A549 (cell line): ENCODE measurements around the gene ZNF264. TPM values are rescaled to one million over a fixed set of nuclear protein-coding genes. Genes with fewer than 3 reads are reported as not detected.

ENCODE experiments used
- ATAC-seq, 2 experiments: fragments of 200-7000 bp in 1 of 2; fragments of >200 bp in 1 of 2; cut with Nextera tagmentation in 1 of 2; cut with Tn5 transposase in 1 of 2; 3 replicates each; pipeline versions ENCODE4 v1.8.0 to v1.9.1; 2018 to 2020; ENCODE audit warnings: mild to moderate bottlenecking in 1 of 2, moderate library complexity in 1 of 2
- CTCF ChIA-PET: fragments of 300-600 bp; sonication (Branson Sonifier 250); formaldehyde crosslinking; extraction: SDS; loops from one replicate; lab custom pipeline; 2021; ENCODE audit warnings: antibody characterized with exemption, inconsistent platforms; lab: Yijun Ruan, JAX
- POLR2A ChIA-PET: fragments of 350-600 bp; formaldehyde crosslinking; extraction: SDS; loops from one replicate; lab custom pipeline; 2021; ENCODE audit warnings: antibody characterized with exemption, inconsistent platforms; lab: Yijun Ruan, JAX
- DNase-seq, 2 experiments: peaks; one replicate each; pipeline versions ENCODE4 v3.0.0 to v3.0.0-alpha.2; 2011 to 2016; ENCODE audit warnings: low read depth in 1 of 2, low spot score in 1 of 2
- FAIRE-seq: peaks from 2 replicates; lab custom pipeline; 2011; peaks lifted over from hg19 to GRCh38; lab: Jason Lieb, UNC
- H3K27ac ChIP-seq, 2 experiments: fragments of >200 bp; sonication (Bioruptor Twin); formaldehyde crosslinking; 3 replicates each; pipeline ENCODE4 v1.5.1; 2016 to 2017
- H3K4me1 ChIP-seq: fragments of >200 bp; sonication (Bioruptor Twin); formaldehyde crosslinking; 3 replicates; pipeline ENCODE4 v1.6.1; 2016
- H3K4me2 ChIP-seq: fragments of >200 bp; sonication (Bioruptor Twin); formaldehyde crosslinking; 3 replicates; pipeline ENCODE4 v1.6.1; 2016
- H3K4me3 ChIP-seq: fragments of >200 bp; sonication (Bioruptor Twin); formaldehyde crosslinking; 3 replicates; pipeline ENCODE4 v1.5.1; 2016
- H3K9me3 ChIP-seq: fragments of >200 bp; sonication (Bioruptor Twin); formaldehyde crosslinking; 3 replicates; pipeline ENCODE4 v1.6.1; 2016
- ATOH8 ChIP-seq: fragments of 250-450 bp; sonication (Bioruptor Pico); IDR thresholded peaks from 2 replicates; pipeline ENCODE4 v1.5.0; 2020; ENCODE audit warnings: low read depth, mild to moderate bottlenecking, moderate library complexity
- BCL3 ChIP-seq: fragments of >200 bp; sonication (Bioruptor Twin); formaldehyde crosslinking; IDR thresholded peaks from 3 replicates; pipeline ENCODE4 v1.6.1; 2016
- CEBPB ChIP-seq, 2 experiments: fragments of >200 bp in 1 of 2; sonication (Bioruptor Twin) in 1 of 2; formaldehyde crosslinking in 1 of 2; IDR thresholded peaks; 2 replicates each; pipeline ENCODE4 v1.6.1; 2012 to 2016
- CHD4 ChIP-seq: fragments of 200-600 bp; sonication (generic); IDR thresholded peaks from 2 replicates; pipeline ENCODE4 v1.6.1; 2016; ENCODE audit warnings: antibody characterized with exemption, mild to moderate bottlenecking, borderline replicate concordance
- CTCF ChIP-seq: fragments of >200 bp; sonication (Bioruptor Twin); formaldehyde crosslinking; IDR thresholded peaks from 3 replicates; pipeline ENCODE4 v1.5.1; 2016
- E2F6 ChIP-seq: IDR thresholded peaks from 2 replicates; pipeline ENCODE4 v1.6.1; 2012; ENCODE audit warnings: low read depth, borderline replicate concordance
- ELK1 ChIP-seq: fragments of 150-350 bp; IDR thresholded peaks from 2 replicates; pipeline ENCODE4 v1.6.1; 2014; ENCODE audit warnings: low read depth, mild to moderate bottlenecking, low read length
- ESRRA ChIP-seq: fragments of 150-350 bp; IDR thresholded peaks from 2 replicates; pipeline ENCODE4 v1.6.1; 2014; ENCODE audit warnings: mild to moderate bottlenecking, low read length, borderline replicate concordance
- FOSL2 ChIP-seq, 2 experiments: fragments of 450-650 bp in 1 of 2; fragments of >200 bp in 1 of 2; sonication (Bioruptor Twin) in 1 of 2; formaldehyde crosslinking; IDR thresholded peaks; 2 replicates each; pipeline versions ENCODE4 v1.5.0 to v1.6.1; 2016 to 2020; ENCODE audit warnings: mild to moderate bottlenecking in 1 of 2, moderate library complexity in 1 of 2
- FOXS1 ChIP-seq: fragments of 250-450 bp; sonication (Bioruptor Pico); IDR thresholded peaks from 2 replicates; pipeline ENCODE4 v1.5.0; 2020; ENCODE audit warnings: mild to moderate bottlenecking, moderate library complexity
- GATA3 ChIP-seq: IDR thresholded peaks from 2 replicates; pipeline ENCODE4 v1.6.1; 2012; ENCODE audit warnings: borderline replicate concordance
- HES2 ChIP-seq: fragments of >200 bp; sonication (Bioruptor Twin); formaldehyde crosslinking; IDR thresholded peaks from 2 replicates; pipeline ENCODE4 v1.6.1; 2016
- HMGXB4 ChIP-seq: fragments of 250-450 bp; sonication (Bioruptor Pico); IDR thresholded peaks from 2 replicates; pipeline ENCODE4 v1.5.0; 2021; ENCODE audit warnings: mild to moderate bottlenecking, moderate library complexity, borderline replicate concordance
- HOXB13 ChIP-seq: fragments of 250-450 bp; sonication (Bioruptor Pico); IDR thresholded peaks from 2 replicates; pipeline ENCODE4 v1.5.0; 2020; ENCODE audit warnings: low read depth, mild to moderate bottlenecking, moderate library complexity
- HOXB5 ChIP-seq: fragments of 250-450 bp; sonication (Bioruptor Pico); IDR thresholded peaks from 2 replicates; pipeline ENCODE4 v1.5.0; 2020; ENCODE audit warnings: mild to moderate bottlenecking, moderate library complexity
- KDM1A ChIP-seq: fragments of 200-600 bp; sonication (generic); IDR thresholded peaks from 2 replicates; pipeline ENCODE4 v1.6.1; 2016; ENCODE audit warnings: low read depth, mild to moderate bottlenecking
- KDM5A ChIP-seq: fragments of 200-600 bp; sonication (generic); IDR thresholded peaks from 2 replicates; pipeline ENCODE4 v1.6.1; 2016; ENCODE audit warnings: antibody characterized with exemption, mild to moderate bottlenecking
- MAFK ChIP-seq: fragments of 450-650 bp; IDR thresholded peaks from 2 replicates; pipeline ENCODE4 v1.6.1; 2014; ENCODE audit not compliant: partially characterized antibody
- MAX ChIP-seq: IDR thresholded peaks from 2 replicates; pipeline ENCODE4 v1.6.1; 2012
- MAZ ChIP-seq: fragments of 150-350 bp; IDR thresholded peaks from 2 replicates; pipeline ENCODE4 v1.6.1; 2014; ENCODE audit warnings: antibody characterized with exemption, low read depth, low read length, borderline replicate concordance
- NR3C1 ChIP-seq: fragments of >200 bp; sonication (Bioruptor Twin); formaldehyde crosslinking; IDR thresholded peaks from 3 replicates; pipeline ENCODE4 v1.6.1; 2017
- POLR2A ChIP-seq: IDR thresholded peaks from 2 replicates; pipeline ENCODE4 v1.6.1; 2012; ENCODE audit warnings: mild to moderate bottlenecking, low read length
- POLR2AphosphoS2 ChIP-seq: conservative IDR thresholded peaks from 2 replicates; pipeline ENCODE4 v1.6.1; 2012; ENCODE audit warnings: low read length, improper control_type of control experiment, inconsistent platforms
- RNF2 ChIP-seq: fragments of 200-600 bp; sonication (generic); IDR thresholded peaks from 2 replicates; pipeline ENCODE4 v1.6.1; 2016; ENCODE audit warnings: low read depth, mild to moderate bottlenecking, antibody characterized with exemption, moderate library complexity, borderline replicate concordance
- TFCP2L1 ChIP-seq: fragments of 250-450 bp; sonication (Bioruptor Pico); IDR thresholded peaks from 2 replicates; pipeline ENCODE4 v1.5.0; 2021; ENCODE audit warnings: mild to moderate bottlenecking
- USF2 ChIP-seq: fragments of 450-650 bp; IDR thresholded peaks from 2 replicates; pipeline ENCODE4 v1.6.1; 2014; ENCODE audit warnings: antibody characterized with exemption
- ZC3H11A ChIP-seq: fragments of 450-650 bp; IDR thresholded peaks from 2 replicates; pipeline ENCODE4 v1.6.1; 2014; ENCODE audit warnings: antibody characterized with exemption, mild to moderate bottlenecking
- ZNF302 ChIP-seq: fragments of 250-450 bp; sonication (Bioruptor Pico); IDR thresholded peaks from 2 replicates; pipeline ENCODE4 v1.9.0; 2021; ENCODE audit warnings: inconsistent platforms, mild to moderate bottlenecking, moderate library complexity
- WGBS: methylation state at CpG from one replicate; pipeline ENCODE4 v1.1.6; 2017; ENCODE audit errors: missing lambda C conversion rate; 5-methylcytosine and 5-hydroxymethylcytosine counted together
- polyA plus RNA-seq, 4 experiments: library from polyadenylated mRNA; depleted of rRNA in 3 of 4; stranded (reverse); fragments of >200 nt; fragmentation: RNase III in 1 of 4; extraction: RNeasy Plus Mini Kit Qiagen cat#74134 plus additional on column Dnase treatment in 1 of 4; gene quantifications; 2 replicates in 3 of 4; 3 replicates in 1 of 4; pipeline ENCODE4 v1.2.3, GENCODE V29; 2011 to 2017

ZNF264 gene
- polyA plus RNA-seq, 2 of the 4 experiments (the other 2 are of a cell fraction): 3.4 to 9.1 TPM

GRCh38 chr19:57141699-57142098 is 49.6 kb upstream of the ZNF264 start:
- ATAC-seq (no peak), DNase-seq (no peak), FAIRE-seq (no peak)
- Histone ChIP-seq H3K4me2 (no peak overlapping the region), H3K4me3 (no peak overlapping the region), H3K9me3 (peaks cover 57% of the 10 kb centered on the region), H3K4me1 (no peaks in the 10 kb centered on the region), H3K27ac (no peak overlapping the region)
- POLR2A ChIA-PET: no interaction called here
- WGBS: 54% methylated on average over 4 of the region's 4 CpGs
- TF ChIP-seq CTCF: no peak
- TF ChIP-seq CEBPB (IDR thresholded peaks at IDR 0.05): no peak
- no peak for TF ChIP-seq HMGXB4 (CRISPR knock-in tag)
- no peak for TF ChIP-seq BCL3
- TF ChIP-seq MAZ: no peak
- TF ChIP-seq ZNF302 (CRISPR knock-in tag): no peak
- TF ChIP-seq MAX: no peak
- TF ChIP-seq POLR2AphosphoS2: no peak
- no peak for TF ChIP-seq NR3C1
- no peak for TF ChIP-seq KDM5A
- no peak for TF ChIP-seq MAFK
- no peak for TF ChIP-seq GATA3
- no peak for TF ChIP-seq FOXS1 (CRISPR knock-in tag)
- TF ChIP-seq E2F6: no peak
- TF ChIP-seq ESRRA: no peak
- no peak for TF ChIP-seq HOXB13 (CRISPR knock-in tag)
- no peak for TF ChIP-seq FOSL2 (IDR thresholded peaks at IDR 0.05)
- TF ChIP-seq FOSL2 (CRISPR knock-in tag; IDR thresholded peaks at IDR 0.05): no peak
- no peak for TF ChIP-seq ATOH8 (CRISPR knock-in tag)
- no peak for TF ChIP-seq KDM1A
- CTCF ChIA-PET: no interaction called here

- ChIA-PET POLR2A (no interaction called here), CTCF (interaction anchor here (1.3 kb wide), 1 partner anchor 10 kb away, joined by 3 read pairs; no protein-coding TSS in a partner anchor)
- H3K4me1 ChIP-seq: no peaks in the 10 kb centered on the region
- FAIRE-seq (peak; percentile 74), ATAC-seq (no peak), DNase-seq (no peak)
- peaks cover 64% of the 10 kb centered on the region for H3K9me3 ChIP-seq
- no peak overlapping the region for H3K4me2 ChIP-seq
- 41% methylated on average over 5 of the region's 5 CpGs for WGBS
- no peak overlapping the region for H3K4me3 ChIP-seq
- no peak overlapping the region for H3K27ac ChIP-seq
- no peak for TF ChIP-seq ELK1
- TF ChIP-seq TFCP2L1: no peak
- no peak for TF ChIP-seq ZNF302 (CRISPR knock-in tag)
- TF ChIP-seq ATOH8 (CRISPR knock-in tag): no peak
- TF ChIP-seq HES2: no peak
- no peak for TF ChIP-seq HOXB5 (CRISPR knock-in tag)
- no peak for TF ChIP-seq RNF2
- no peak for TF ChIP-seq CHD4
- no peak for TF ChIP-seq POLR2A
- no peak for TF ChIP-seq USF2
- TF ChIP-seq ZC3H11A: no peak
Measured at GRCh38 chr19:57152921-57153320, 38.4 kb upstream of the ZNF264 start.
